Sigmoid colon (tissue), 7 donors: Measurements from ENCODE around the gene SLC10A3. TPM values are rescaled to one million over a fixed set of nuclear protein-coding genes. Genes with fewer than 3 reads are reported as not detected.

ENCODE experiments used
- DNase-seq: peaks from one replicate; pipeline ENCODE4 v3.0.0-alpha.2; 2019
- H3K27ac ChIP-seq, 4 donors: fragments of 200-600 bp; sonication (generic); one replicate each; pipeline ENCODE4 v1.5.1; 2016 to 2019; ENCODE audit warnings: mild to moderate bottlenecking in 1 of 4
- H3K27me3 ChIP-seq, 3 donors: fragments of 200-600 bp; sonication (generic); one replicate each; pipeline ENCODE4 v1.5.1; 2019; ENCODE audit warnings: mild to moderate bottlenecking in 1 of 3
- H3K36me3 ChIP-seq, 4 donors: fragments of 200-600 bp; sonication (generic); one replicate each; pipeline ENCODE4 v1.5.1; 2016 to 2019
- H3K4me1 ChIP-seq, 4 donors: fragments of 200-600 bp; sonication (generic); one replicate each; pipeline ENCODE4 v1.5.1; 2017 to 2019
- H3K4me3 ChIP-seq, 4 donors: fragments of 200-600 bp; sonication (generic); one replicate each; pipeline ENCODE4 v1.5.1; 2017 to 2019; ENCODE audit warnings: mild to moderate bottlenecking in 2 of 4, moderate library complexity in 1 of 4
- H3K9me3 ChIP-seq, 4 donors: fragments of 200-600 bp in 3 of 4; sonication (generic) in 3 of 4; one replicate each; pipeline versions ENCODE4 v1.5.1 to v1.6.1; 2013 to 2019
- EP300 ChIP-seq, 4 donors: sonication (generic); formaldehyde crosslinking; IDR thresholded peaks; one replicate each; pipeline ENCODE4 v1.6.1; 2017; ENCODE audit warnings: antibody characterized with exemption in 4 of 4
- POLR2A ChIP-seq, 2 donors: fragments of 450-650 bp; IDR thresholded peaks; one replicate each; pipeline ENCODE4 v1.6.1; 2016; ENCODE audit warnings: antibody characterized with exemption in 2 of 2, mild to moderate bottlenecking in 2 of 2, moderate library complexity in 2 of 2
- POLR2AphosphoS5 ChIP-seq, 4 donors: sonication (generic); formaldehyde crosslinking; IDR thresholded peaks; one replicate each; pipeline ENCODE4 v1.6.1; 2017; ENCODE audit warnings: antibody characterized with exemption in 4 of 4
- WGBS, 2 donors: extraction: QIAGEN DNeasy Blood & Tissue Kit; methylation state at CpG; one replicate each; pipeline ENCODE4 v1.1.7; 2013; 5-methylcytosine and 5-hydroxymethylcytosine counted together
- intact Hi-C: fragments of 100-400 bp; cut with DNase I; formaldehyde crosslinking; loops from one replicate; pipeline ENCODE4 v1.15.1; 2023
- polyA plus RNA-seq, 3 donors: library from polyadenylated mRNA; stranded (reverse); fragments of 200-250 nt; gene quantifications; one replicate each; pipeline ENCODE4 v1.2.3, GENCODE V29; 2013
- total RNA-seq, 4 donors: library from RNA; depleted of rRNA; stranded (reverse); fragments of >200 nt; gene quantifications; one replicate each; pipeline ENCODE4 v1.1.0, GENCODE V29; 2016
- TF ChIP-seq, protein P1 (sequence below), 4 experiments: fragments of 450-650 bp in 3 of 4; fragments of 200-600 bp in 1 of 4; IDR thresholded peaks; one replicate each; pipeline ENCODE4 v1.5.1; 2016 to 2019; ENCODE audit warnings: antibody characterized with exemption in 4 of 4, mild to moderate bottlenecking in 3 of 4, moderate library complexity in 2 of 4
- donor health status: healthy with polysubstance abuse.
- donor health status: Bipolar disorder and iron deficiency.
- donor health status: healthy.

Gene SLC10A3
- total and polyA plus RNA-seq, 7 donors, result 12.9 to 28.8 (median 18.6) TPM

DNA sequence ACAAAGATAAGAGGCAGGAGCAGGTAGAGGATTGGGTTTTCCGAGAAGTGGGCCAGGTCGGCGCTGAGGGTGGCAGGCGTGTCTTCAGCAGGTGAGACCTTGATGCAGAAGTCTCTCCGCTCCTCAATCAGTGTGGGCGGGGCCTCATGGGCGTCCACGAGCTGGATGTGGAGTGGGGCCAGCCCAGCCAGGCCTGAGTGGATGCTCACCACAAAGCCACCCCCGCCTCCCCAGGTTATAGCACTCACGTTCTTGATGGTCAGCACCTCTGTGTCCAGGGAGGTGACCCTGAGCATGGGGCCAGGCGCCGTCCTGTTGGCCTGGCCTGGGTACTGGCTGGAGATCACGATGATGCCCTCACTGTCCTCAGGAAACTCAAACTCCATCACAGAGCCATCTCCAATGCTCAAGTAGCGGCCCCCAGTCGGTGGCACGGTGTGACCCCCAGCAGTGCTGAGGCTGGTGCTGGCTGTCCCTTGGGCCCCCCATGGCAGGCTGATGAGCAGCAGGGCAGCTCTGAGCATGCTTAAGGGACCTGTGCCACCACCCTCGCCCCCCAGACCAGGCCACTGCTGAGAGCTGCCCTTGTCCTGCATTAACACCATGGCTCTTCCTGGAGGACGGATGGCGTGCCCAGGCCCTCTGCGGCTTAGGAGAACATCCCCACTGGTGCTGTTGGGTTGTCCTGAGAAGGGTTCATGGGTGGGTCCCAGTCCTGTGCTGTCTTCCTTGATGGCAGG, 1.9 kb downstream of the SLC10A3 start:
- H3K27me3 ChIP-seq, result no peaks in the 10 kb centered on the region
- peaks cover 0 to 12% (median 0%) of the 10 kb centered on the region in 4 donors for H3K36me3 ChIP-seq
- no peak for TF ChIP-seq POLR2A (IDR thresholded peaks at IDR 0.05)
- TF ChIP-seq POLR2AphosphoS5 (IDR thresholded peaks at IDR 0.05), result no peak
- TF ChIP-seq, protein P1, sequence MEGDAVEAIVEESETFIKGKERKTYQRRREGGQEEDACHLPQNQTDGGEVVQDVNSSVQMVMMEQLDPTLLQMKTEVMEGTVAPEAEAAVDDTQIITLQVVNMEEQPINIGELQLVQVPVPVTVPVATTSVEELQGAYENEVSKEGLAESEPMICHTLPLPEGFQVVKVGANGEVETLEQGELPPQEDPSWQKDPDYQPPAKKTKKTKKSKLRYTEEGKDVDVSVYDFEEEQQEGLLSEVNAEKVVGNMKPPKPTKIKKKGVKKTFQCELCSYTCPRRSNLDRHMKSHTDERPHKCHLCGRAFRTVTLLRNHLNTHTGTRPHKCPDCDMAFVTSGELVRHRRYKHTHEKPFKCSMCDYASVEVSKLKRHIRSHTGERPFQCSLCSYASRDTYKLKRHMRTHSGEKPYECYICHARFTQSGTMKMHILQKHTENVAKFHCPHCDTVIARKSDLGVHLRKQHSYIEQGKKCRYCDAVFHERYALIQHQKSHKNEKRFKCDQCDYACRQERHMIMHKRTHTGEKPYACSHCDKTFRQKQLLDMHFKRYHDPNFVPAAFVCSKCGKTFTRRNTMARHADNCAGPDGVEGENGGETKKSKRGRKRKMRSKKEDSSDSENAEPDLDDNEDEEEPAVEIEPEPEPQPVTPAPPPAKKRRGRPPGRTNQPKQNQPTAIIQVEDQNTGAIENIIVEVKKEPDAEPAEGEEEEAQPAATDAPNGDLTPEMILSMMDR (IDR thresholded peaks at IDR 0.05), result no peak
- no peak for TF ChIP-seq EP300 (IDR thresholded peaks at IDR 0.05)
- intact Hi-C loops, result loop anchor here (5.0 kb wide), 3 partner anchors 44 to 91 kb away; partner anchors contain the start of genes GDI1 and RPL10
- peaks cover 0 to 33% (median 22%) of the 10 kb centered on the region in 4 donors for H3K4me1 ChIP-seq
- WGBS, 2 donors, result 88 to 92% methylated on average over 20 of the region's 20 CpGs
- peak overlapping the region in 1 of 4 donors; percentile 90 for H3K27ac ChIP-seq
- no peak overlapping the region for H3K4me3 ChIP-seq
- DNase-seq, result no peak
- H3K9me3 ChIP-seq, result no peaks in the 10 kb centered on the region

- peak overlapping the region; percentile 85 to 90 (median 86) for H3K27ac ChIP-seq
- intact Hi-C loops, result loop anchor here (5.0 kb wide), 3 partner anchors 45 to 90 kb away; partner anchors contain the start of genes GDI1 and RPL10
- WGBS, 2 donors, result 94 to 95% methylated on average over 28 of the region's 28 CpGs
- H3K9me3 ChIP-seq, result no peaks in the 10 kb centered on the region
- TF ChIP-seq POLR2AphosphoS5 (IDR thresholded peaks at IDR 0.05), result no peak
- no peak for TF ChIP-seq POLR2A (IDR thresholded peaks at IDR 0.05)
- TF ChIP-seq EP300 (IDR thresholded peaks at IDR 0.05), result no peak
- TF ChIP-seq, protein P1 (IDR thresholded peaks at IDR 0.05), result no peak
- no peaks in the 10 kb centered on the region for H3K27me3 ChIP-seq
- no peak overlapping the region for H3K4me3 ChIP-seq
- H3K36me3 ChIP-seq, result peaks cover 0 to 12% (median 0%) of the 10 kb centered on the region in 4 donors
- DNase-seq, result peak; percentile 62
- peaks cover 0 to 33% (median 22%) of the 10 kb centered on the region in 4 donors for H3K4me1 ChIP-seq
These were observed 2.7 kb downstream of the SLC10A3 start for GRCh38 chrX:154487518-154488290.

GRCh38 chrX:154486396-154487207, 3.8 kb downstream of the SLC10A3 start, which contains the start of gene UBL4A:
UBL4A (minus strand) TSS chrX:154486615; CDS start chrX:154486584, 31 bp downstream.
- Histone ChIP-seq H3K36me3 (peaks cover 0 to 12% (median 0%) of the 10 kb centered on the region in 4 donors), H3K27me3 (no peaks in the 10 kb centered on the region), H3K27ac (peak within 1 kb of the TSS; percentile 85 to 90 (median 86)), H3K9me3 (no peaks in the 10 kb centered on the region), H3K4me3 (peak within 1 kb of the TSS; percentile 47 to 80 (median 70)), H3K4me1 (peaks cover 0 to 33% (median 22%) of the 10 kb centered on the region in 4 donors)
- TF ChIP-seq, protein P1 (IDR thresholded peaks at IDR 0.05), result no peak
- TF ChIP-seq POLR2A (IDR thresholded peaks at IDR 0.05), result no peak
- peak in 1 of 4 donors; percentile 40 for TF ChIP-seq POLR2AphosphoS5 (IDR thresholded peaks at IDR 0.05)
- TF ChIP-seq EP300 (IDR thresholded peaks at IDR 0.05), result no peak
- intact Hi-C loops, result loop anchor here (5.0 kb wide), 3 partner anchors 46 to 89 kb away; partner anchors contain the start of genes GDI1 and RPL10
- peak; percentile 82 for DNase-seq
- 1% methylated on average over 95 of the region's 95 CpGs for WGBS, 2 donors

GRCh38 chrX:154486052-154486395, 4.4 kb downstream of the SLC10A3 start:
- Histone ChIP-seq H3K36me3 (peaks cover 0 to 12% (median 0%) of the 10 kb centered on the region in 4 donors), H3K27ac (peak overlapping the region; percentile 85 to 90 (median 86)), H3K4me3 (peak overlapping the region; percentile 47 to 80 (median 70)), H3K9me3 (no peaks in the 10 kb centered on the region), H3K4me1 (peaks cover 0 to 33% (median 22%) of the 10 kb centered on the region in 4 donors), H3K27me3 (no peaks in the 10 kb centered on the region)
- no peak for TF ChIP-seq POLR2A (IDR thresholded peaks at IDR 0.05)
- TF ChIP-seq EP300 (IDR thresholded peaks at IDR 0.05), result no peak
- TF ChIP-seq, protein P1 (IDR thresholded peaks at IDR 0.05), result no peak
- TF ChIP-seq POLR2AphosphoS5 (IDR thresholded peaks at IDR 0.05), result no peak
- DNase-seq, result peak; percentile 74
- 0 to 1% methylated on average over 35 of the region's 35 CpGs for WGBS, 2 donors
- intact Hi-C loops, result loop anchor here (5.0 kb wide), 3 partner anchors 46 to 89 kb away; partner anchors contain the start of genes GDI1 and RPL10
